SK-N-MC (cell line): ENCODE measurements around the gene ERC2.

ENCODE experiments used
- EZH2 ChIP-seq: fragments of 200-600 bp; sonication (generic); IDR thresholded peaks from one replicate; pipeline ENCODE4 v1.6.1; 2017; ENCODE audit warnings: antibody characterized with exemption
- POLR2AphosphoS5 ChIP-seq: IDR thresholded peaks from 2 replicates; pipeline ENCODE4 v1.6.1; 2012; ENCODE audit warnings: mild to moderate bottlenecking, low read depth, low read length, borderline replicate concordance

DNA sequence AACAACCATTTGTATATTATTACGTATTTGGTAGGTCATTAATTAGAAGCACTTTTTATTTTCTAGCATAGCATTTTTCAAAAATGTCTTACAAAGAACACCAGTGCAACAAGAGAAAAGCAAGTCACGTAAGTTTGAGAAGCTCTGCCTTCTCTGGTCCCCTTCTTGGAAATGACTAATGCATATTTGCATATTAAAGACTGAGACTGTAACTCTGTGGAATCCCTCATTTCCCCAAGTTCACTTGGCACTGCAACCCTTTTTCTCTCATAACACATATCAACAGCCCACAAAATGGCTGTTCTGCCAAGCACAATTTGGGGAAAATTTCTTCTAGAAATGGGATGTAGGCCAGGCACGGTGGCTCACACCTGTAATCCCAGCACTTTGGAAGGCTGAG lies 176.3 kb downstream of the ERC2 start:
- TF ChIP-seq EZH2 (no peak), POLR2AphosphoS5 (no peak)
